GM18873 (cell line): Measurements from ENCODE around the gene ASTE1.
"Not testable (repeated sequence)": the region's sequence is repeated elsewhere in the genome, so short reads cannot be mapped to it uniquely, and the experiment has no call there.

Experiments used
- ATAC-seq: cut with Tn5 transposase; IDR thresholded peaks from one replicate; pipeline ENCODE4 v1.9.1; 2021; ENCODE audit warnings: mild to moderate bottlenecking, moderate library complexity, moderate number of reproducible peaks; ENCODE audit not compliant: unreplicated experiment, low FRiP score

ASTE1 gene

GRCh38 chr3:131018970-131019369, 7.7 kb downstream of the ASTE1 start:
- no peak for ATAC-seq

GRCh38 chr3:131009698-131010097, 16.9 kb downstream of the ASTE1 start:
- no peak for ATAC-seq

- ATAC-seq = no peak
Measured at GRCh38 chr3:131008326-131008725, 18.3 kb downstream of the ASTE1 start.

GRCh38 chr3:131007782-131008181, 18.8 kb downstream of the ASTE1 start:
- no peak for ATAC-seq

- no peak for ATAC-seq
Measured at GRCh38 chr3:131007256-131007655, 19.4 kb downstream of the ASTE1 start.

- ATAC-seq = no peak
Measured at GRCh38 chr3:131004603-131005002, 22.0 kb downstream of the ASTE1 start.

- no peak for ATAC-seq
Measured at GRCh38 chr3:131001071-131001470, 25.6 kb downstream of the ASTE1 start.

GRCh38 chr3:130997289-130997688, 29.3 kb downstream of the ASTE1 start:
- ATAC-seq = no peak

GRCh38 chr3:130992344-130992743, 34.3 kb downstream of the ASTE1 start:
- ATAC-seq = no peak

- ATAC-seq = no peak
Measured at GRCh38 chr3:130991126-130991525, 35.5 kb downstream of the ASTE1 start.

- ATAC-seq = no peak
Measured at GRCh38 chr3:130990282-130990681, 36.3 kb downstream of the ASTE1 start.

- no peak for ATAC-seq
Measured at GRCh38 chr3:130981469-130981868, 45.2 kb downstream of the ASTE1 start.

- no peak for ATAC-seq
Measured at GRCh38 chr3:130979117-130979516, 47.5 kb downstream of the ASTE1 start.

GRCh38 chr3:130976706-130977105, 49.9 kb downstream of the ASTE1 start:
- ATAC-seq = no peak

GRCh38 chr3:130975251-130975650, 51.4 kb downstream of the ASTE1 start:
- ATAC-seq = no peak

- no peak for ATAC-seq
Measured at GRCh38 chr3:130974201-130974600, 52.4 kb downstream of the ASTE1 start.

- no peak for ATAC-seq
Measured at GRCh38 chr3:130973406-130973805, 53.2 kb downstream of the ASTE1 start.

GRCh38 chr3:130972592-130972991, 54.0 kb downstream of the ASTE1 start:
- ATAC-seq = not testable (repeated sequence)

- ATAC-seq = no peak
Measured at GRCh38 chr3:130971208-130971607, 55.4 kb downstream of the ASTE1 start.

GRCh38 chr3:130969621-130970020, 57.0 kb downstream of the ASTE1 start:
- ATAC-seq = no peak

- no peak for ATAC-seq
Measured at GRCh38 chr3:130968221-130968620, 58.4 kb downstream of the ASTE1 start.

GRCh38 chr3:130967281-130967680, 59.3 kb downstream of the ASTE1 start:
- no peak for ATAC-seq

GRCh38 chr3:130963878-130964277, 62.7 kb downstream of the ASTE1 start:
- ATAC-seq = no peak
